ENCODE results near the gene KCNK16.
A peak's percentile ranks its signal among the peaks of the same experiment; 100 is the strongest.

KCNK16 gene

DNA sequence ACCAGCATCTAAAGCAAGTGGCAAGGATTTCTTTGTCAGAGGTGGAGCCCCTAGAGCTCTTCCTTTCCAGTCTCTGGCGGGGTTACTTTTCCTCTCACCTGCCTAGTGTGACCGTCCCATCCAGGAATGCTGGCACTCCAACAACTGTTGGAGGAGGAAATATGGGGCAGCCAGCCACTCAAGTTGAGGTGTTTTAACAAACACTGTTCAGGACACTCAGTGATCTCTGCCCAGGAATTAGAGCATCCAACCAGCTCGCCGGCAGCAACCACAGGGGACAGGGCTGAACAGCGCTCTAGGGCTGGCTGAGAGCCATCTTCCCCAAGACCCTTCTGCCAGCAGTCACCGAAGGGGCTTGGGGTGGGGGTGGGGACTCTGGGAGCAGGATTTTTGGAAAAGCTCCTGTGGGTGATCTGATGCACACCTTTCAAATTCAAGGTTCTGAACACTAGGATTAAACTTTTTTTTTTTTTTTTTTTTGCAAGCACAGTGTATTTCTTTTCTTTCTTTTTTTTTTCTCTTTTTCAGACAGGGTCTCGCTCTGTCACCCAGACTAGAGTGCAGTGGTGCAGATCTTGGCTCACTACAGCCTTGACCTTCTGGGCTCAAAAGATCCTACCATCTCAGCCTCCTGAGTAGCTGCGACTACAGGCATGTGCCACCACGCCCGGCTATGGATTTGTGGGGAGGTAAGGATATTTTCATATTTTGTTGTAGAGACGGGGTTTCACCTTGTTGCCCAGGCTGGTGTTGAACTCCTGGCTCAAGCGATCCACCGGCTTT, 28.4 kb upstream of the KCNK16 start:
- no peak for DNase-seq (ENCODE audit: low read depth)

DNA sequence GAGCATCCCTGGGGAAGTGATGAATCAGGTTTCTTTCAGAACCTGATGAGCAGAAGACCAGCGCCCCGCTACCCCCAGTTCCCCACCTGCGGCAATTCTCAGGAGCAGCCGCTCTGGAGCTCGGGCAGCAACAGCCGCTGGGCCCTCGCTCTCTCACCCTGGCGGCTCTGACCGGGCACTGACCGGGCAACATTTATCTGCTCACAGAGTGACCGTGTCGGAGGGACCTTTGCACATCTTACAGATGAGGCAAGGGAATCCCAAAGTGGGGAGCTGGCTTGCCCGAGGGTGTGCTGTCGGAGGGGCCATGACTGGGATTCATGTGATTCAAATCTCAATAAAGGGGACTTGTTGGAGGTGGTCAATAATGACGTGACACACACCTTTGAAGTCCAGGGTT, 26.2 kb upstream of the KCNK16 start:
- no peak overlapping the region for H3K4me3 ChIP-seq (ENCODE audit: low read length)
- no peak for DNase-seq (ENCODE audit: low read depth)
- TF ChIP-seq, protein P1, sequence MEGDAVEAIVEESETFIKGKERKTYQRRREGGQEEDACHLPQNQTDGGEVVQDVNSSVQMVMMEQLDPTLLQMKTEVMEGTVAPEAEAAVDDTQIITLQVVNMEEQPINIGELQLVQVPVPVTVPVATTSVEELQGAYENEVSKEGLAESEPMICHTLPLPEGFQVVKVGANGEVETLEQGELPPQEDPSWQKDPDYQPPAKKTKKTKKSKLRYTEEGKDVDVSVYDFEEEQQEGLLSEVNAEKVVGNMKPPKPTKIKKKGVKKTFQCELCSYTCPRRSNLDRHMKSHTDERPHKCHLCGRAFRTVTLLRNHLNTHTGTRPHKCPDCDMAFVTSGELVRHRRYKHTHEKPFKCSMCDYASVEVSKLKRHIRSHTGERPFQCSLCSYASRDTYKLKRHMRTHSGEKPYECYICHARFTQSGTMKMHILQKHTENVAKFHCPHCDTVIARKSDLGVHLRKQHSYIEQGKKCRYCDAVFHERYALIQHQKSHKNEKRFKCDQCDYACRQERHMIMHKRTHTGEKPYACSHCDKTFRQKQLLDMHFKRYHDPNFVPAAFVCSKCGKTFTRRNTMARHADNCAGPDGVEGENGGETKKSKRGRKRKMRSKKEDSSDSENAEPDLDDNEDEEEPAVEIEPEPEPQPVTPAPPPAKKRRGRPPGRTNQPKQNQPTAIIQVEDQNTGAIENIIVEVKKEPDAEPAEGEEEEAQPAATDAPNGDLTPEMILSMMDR (conservative IDR thresholded peaks at IDR 0.05; ENCODE audit: low read depth, low read length): no peak

More for the DNA sequence above, 28.4 kb upstream of the KCNK16 start:
- no peak overlapping the region for H3K4me3 ChIP-seq (ENCODE audit: low read length)
- TF ChIP-seq, protein P1 (conservative IDR thresholded peaks at IDR 0.05; ENCODE audit: low read depth, low read length): no peak

DNA sequence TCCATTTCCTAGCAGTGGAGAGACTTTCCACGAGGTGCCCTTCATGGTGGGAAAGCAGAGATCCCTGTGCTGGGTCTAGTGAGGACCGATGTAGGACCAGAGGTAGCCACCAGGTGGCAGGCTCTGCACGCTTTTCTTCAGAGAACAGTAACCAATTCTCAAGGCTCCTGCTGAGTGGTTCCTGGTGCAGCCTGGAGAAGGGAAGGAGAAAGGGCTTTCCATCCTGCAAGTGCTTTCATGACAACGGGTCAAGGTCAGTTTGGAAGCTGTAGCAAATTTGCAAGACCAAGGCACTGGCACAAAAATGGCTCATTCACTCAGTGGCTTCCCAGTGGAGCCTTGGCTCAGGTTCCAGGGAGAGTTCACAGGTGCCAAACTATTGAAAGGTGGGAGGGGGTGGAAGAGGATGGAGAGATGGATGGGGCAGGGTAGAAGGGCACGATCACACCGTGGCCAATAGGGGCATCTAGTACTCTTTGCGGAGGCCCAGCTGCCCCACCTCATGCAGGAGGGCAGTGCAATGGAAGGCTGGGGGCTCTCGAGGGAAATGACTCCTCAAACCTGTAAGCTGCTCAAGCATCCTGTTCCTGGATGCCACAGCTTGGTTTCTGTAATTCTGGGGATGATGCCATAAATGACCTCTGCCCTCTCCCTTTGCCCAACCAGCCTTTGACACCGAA, 25.5 kb upstream of the KCNK16 start:
- TF ChIP-seq, protein P1 (conservative IDR thresholded peaks at IDR 0.05; ENCODE audit: low read depth, low read length): peak; percentile 96
- no peak for DNase-seq (ENCODE audit: low read depth)
- no peak overlapping the region for H3K4me3 ChIP-seq (ENCODE audit: low read length)

DNA sequence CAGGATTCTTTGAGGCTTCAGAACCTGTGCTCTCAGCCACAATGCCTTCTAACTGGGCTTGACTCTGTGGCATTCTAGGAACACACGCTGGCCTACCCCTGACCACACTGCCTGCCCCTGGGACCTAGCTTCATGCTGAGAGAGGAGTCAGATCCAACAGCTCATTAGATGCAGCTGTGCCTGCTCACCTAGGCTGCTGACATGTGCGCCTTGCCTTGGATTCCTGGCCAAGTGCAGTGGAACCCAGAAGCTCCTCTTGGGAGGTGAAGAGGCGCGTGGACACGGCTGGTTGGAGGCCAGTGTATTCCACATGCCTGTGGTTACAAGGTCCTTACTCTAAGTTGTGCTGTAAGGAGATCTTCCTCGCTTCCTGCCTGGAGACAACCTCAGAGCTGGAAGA, 24.7 kb upstream of the KCNK16 start:
- no peak overlapping the region for H3K4me3 ChIP-seq (ENCODE audit: low read length)
- TF ChIP-seq, protein P1 (conservative IDR thresholded peaks at IDR 0.05; ENCODE audit: low read depth, low read length): no peak
- no peak for DNase-seq (ENCODE audit: low read depth)

DNA sequence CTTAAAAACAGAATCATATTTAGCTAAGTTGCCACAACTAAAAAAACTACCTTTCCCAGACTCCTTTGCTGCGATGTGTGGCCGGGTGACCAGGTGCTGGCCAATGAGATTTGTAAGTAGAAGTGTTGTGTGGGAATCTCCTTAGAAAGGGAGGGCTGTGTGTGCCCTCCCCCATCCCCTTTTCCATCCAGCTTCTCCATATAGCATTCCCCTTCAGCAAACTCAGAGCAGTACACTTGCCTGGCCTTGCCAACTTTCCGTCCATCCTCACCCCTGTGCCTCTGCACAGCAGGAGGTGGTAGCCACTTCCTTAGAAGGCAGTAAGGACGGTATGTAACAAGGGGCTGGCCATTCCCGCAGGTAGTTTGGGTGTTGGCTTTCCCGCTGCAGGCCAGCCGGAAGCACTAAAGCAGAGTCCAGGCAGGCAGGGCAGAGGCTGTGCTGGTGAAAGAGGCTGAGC, 22.3 kb upstream of the KCNK16 start:
- TF ChIP-seq, protein P1 (conservative IDR thresholded peaks at IDR 0.05; ENCODE audit: low read depth, low read length): no peak
- H3K4me3 ChIP-seq (ENCODE audit: low read length): no peak overlapping the region
- DNase-seq (ENCODE audit: low read depth): no peak

DNA sequence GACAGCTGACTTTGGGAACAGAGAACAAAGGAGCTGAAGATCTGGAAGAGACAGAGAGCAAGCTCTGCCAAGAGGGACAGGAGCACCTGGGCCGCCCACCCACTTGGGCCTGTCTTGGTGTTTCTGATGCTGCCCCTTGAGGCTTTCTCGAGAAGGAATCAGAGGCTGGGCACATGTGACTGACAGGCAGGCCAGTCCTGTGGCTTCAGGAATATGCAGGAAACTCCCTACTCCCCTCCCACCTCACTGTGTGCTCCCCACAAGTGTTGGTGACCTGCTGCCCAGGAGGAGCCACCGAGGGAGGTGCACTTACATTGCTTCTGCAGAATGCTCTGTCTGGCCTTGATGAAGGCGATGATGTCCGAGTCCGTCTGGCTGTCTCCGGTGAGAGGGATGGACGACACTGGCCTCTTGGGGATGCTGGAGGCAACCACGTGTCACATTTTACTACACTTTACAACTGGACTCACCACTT, 20.9 kb upstream of the KCNK16 start:
- TF ChIP-seq, protein P1 (conservative IDR thresholded peaks at IDR 0.05; ENCODE audit: low read depth, low read length): no peak
- H3K4me3 ChIP-seq (ENCODE audit: low read length): no peak overlapping the region
- DNase-seq (ENCODE audit: low read depth): no peak

Data from retinal pigment epithelial cell (primary cell).